NCI-H2081 (cell line): ENCODE results near the gene MAJIN.

Experiments
- DNase-seq, 2 experiments: peaks; one replicate each; lab custom pipeline; 2025; lab: John Stamatoyannopoulos, UW

The MAJIN gene

DNA sequence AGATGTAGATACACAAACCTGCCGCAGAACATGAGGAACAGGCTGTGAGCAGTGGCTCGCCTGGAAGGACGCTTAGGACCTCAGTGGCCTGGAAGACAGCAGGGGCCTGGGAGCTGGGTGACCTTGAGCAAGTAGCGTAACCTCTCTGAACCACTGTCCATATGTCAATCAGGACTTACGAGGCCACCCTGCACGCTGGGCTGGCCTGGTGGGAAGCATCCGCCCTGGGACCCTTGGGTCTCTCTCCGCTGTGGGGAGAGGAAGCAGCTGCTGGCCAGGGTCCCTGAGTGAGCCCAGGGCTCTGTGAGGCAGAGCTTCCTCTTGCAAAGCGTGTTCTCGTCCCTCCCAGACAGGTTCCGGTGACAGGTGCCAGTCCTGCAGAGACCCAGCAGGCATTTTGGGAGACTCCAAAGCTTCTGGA is 79.5 kb downstream of the MAJIN start:
- no peak for DNase-seq

DNA sequence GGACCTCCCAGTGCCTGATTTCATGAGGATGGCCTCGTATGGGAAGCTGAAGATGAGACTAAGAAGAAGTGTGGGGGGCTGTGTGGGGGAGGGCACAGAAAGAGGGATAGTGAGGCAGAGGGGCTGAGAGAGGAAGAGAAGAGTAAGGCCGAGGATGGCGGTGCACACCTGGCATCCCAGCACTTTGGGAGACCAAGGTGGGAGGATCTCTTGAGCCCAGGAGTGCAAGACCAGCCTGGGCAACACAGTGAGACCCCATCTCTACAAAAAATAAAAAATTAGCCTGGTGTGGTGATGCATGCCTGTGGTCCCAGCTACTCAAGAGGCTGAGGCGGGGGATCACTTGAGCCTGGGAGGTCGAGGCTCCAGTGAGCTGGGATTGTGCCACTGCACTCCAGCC is 80.0 kb downstream of the MAJIN start:
- DNase-seq = no peak

DNA sequence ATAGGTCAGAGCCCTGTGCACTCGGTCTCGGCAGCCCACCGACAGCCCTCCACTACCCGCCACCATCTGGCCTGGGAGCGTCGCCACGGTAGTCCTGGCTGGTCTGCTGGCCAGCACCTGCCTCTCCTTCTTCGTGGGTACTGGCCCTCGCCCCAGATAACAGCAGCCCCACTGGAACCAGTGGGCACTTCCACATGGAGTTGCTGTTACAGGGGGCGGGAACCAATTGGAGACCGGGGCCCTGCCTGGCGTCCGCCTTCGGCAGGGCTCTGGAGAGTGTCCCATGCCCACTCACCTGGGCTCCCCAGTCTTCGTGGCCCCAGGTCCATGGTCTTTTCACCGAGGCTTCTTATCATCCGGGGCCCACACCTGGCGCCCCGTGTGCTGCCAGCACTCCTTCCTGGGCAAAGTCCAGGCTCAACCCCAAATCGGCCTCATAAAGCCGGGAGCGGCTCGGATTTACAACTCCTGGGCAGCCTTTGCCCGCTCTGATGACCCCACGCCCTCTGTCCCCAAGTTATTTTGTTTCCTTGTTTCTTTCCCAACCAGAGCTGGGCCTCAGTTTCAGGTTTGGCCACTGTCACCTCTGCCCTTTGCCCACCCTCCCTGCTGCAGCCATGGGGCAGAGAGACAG is 80.6 kb downstream of the MAJIN start:
- no peak for DNase-seq

DNA sequence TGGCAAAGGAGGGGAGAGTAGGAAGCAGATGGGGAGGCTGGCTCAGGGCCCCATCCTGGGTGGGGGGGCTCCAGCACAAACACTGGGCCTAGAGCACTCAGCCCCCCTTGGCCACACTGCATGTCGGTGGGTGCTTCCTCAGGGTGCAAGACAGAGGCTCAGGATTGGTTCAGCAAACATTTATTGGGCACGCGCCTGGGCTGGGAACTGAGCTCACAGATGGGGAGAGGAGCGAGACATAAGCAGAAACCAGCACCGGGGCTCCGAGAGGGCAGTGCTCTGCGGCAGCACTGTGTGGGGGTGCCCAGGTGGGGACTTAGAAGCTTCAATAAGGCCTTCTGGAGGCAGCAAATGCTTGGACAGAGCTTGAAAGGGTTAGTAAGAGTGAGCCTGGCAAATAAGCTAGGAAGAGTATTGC is 81.4 kb downstream of the MAJIN start:
- DNase-seq = no peak

DNA sequence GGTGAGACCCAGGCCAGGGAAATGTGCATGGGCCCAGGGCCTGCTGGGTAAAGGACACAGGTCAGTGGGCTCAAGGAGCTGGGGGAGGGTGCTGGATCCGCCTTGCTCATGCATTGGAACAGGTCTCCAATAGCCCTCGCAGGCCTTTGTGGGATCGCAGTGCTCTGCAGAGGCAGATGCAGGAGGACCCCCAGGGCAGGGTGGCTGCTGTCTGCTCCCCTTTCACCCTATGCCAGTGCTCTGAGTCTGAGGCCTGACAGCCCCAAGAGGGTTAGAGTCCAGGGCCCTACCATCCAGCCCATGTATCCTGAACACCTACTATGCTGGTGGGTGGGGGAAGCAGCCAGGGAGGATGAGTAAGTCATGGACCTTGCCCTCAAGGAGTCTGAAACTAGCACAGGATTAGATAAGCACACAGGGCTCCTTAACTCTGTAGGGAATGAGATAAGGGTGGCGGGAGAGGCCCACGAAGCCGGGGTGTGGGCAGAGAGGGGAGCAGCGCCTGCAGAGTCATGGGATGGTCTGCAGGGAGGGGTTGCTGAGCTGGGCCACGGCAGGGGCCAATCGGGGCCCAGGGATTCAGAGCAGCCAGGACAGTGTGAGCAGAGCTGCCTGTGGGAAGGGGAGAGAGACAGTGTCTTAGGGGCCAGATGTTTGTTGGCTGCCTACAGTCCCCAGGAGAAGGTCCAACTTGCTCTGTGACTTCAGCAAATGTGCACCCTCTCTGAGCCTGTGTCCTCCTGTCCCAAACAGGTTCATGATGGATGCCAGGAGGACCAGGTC is 83.0 kb downstream of the MAJIN start:
- no peak for DNase-seq

DNA sequence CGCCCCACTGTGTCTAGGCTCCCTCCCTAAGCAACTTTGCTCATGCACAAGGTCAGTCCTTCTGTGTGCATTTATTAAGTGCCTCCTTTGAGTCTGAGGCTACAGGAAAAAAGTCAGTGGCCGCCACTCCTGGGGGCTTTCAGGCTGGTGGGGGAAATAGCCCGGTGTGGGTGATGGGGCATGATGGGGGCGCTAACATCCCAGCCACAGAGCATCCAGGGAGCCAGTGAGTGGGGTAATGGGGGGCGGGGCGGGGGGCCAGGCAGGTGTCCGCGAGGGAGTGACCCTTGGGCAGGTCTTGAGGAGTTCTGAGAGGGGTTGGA is 83.5 kb downstream of the MAJIN start:
- no peak for DNase-seq
